Measurements from ENCODE around the gene NKX1-2. TPM values are rescaled to one million over a fixed set of nuclear protein-coding genes. Genes with fewer than 3 reads are reported as not detected.

The NKX1-2 gene
- total RNA-seq, 1 donor from 2014 or later, result not detected

DNA sequence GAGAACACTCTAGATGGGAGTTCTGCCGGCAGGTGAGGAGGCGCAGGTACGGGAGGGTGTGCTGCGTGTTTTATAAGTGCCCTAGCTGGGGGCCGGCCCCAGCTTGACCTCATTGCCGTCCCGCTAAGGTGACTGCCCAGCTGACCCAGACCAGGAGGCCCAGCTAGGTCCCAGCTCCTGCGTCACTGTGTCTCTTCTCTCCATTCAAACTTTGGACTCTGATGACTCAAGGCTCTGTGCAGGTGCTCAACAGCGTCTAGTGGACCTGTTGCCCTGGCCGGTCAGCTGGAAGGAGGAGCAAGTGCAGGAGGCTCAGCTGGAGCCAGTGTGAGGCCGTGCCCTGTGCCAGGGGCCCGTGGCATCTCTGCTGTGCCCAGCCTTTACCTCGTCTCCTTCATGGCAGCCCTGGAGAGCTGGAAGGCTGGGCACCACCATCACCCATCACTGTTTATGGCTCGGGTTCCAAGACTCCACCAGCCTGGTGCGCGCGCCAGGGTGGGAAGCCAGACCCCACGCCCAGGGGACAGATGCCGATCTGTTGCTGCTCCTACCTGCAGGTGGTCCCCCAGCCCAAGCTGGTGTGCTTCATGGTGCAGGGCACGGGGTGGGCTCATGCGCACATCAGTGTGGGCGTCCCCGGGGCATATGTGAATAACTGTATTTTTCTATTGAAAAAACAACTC, 26.3 kb upstream of the NKX1-2 start:
- intact Hi-C loops (cut with micrococcal nuclease), result no loop called here

DNA sequence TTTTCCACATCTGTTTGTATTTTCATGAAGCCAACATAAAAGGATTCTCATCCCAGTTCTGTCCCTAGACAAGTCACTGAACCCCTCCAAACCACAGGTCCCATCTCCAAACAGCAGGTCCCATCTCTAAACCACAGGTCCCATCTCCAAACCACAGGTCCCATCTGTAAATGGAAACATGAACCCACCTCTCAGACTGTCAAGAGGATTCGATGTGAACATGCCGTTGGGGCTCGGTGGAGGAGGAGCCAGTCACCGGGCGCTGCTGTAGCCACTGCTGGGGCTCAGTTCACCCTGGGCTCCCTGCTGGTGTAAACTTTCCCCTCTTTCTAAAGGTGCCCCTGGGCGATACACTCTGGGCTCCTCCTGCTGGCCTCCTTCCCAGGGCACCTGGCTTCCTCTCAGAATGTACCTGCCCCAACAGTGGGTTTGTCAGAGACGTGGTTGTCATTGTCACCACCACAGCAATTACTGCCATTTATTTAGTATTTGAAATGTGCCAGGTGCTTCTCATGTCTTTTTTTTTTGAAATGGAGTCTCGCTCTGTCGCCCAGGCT, 24.8 kb upstream of the NKX1-2 start:
- intact Hi-C loops (cut with micrococcal nuclease), result no loop called here

DNA sequence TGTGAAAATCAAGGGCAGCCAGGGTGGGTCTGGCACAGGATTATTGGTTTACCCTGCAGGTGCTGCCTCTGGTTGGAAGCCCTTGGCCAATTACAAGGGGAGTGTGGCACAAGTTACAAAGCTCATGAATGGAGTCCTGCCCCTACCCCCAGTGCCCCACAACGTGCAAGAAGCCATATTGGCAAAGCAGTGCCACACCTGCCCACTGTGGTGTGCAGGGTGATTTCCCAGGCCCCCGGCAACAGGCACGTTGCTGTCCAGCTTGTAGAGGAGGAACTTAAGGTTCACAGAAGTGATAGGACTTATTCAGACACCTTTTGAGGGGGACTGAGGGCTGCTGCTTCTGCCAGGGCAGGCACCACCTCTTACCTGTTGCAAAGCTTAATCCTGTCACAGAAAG, 23.2 kb upstream of the NKX1-2 start:
- intact Hi-C loops (cut with micrococcal nuclease), result no loop called here

DNA sequence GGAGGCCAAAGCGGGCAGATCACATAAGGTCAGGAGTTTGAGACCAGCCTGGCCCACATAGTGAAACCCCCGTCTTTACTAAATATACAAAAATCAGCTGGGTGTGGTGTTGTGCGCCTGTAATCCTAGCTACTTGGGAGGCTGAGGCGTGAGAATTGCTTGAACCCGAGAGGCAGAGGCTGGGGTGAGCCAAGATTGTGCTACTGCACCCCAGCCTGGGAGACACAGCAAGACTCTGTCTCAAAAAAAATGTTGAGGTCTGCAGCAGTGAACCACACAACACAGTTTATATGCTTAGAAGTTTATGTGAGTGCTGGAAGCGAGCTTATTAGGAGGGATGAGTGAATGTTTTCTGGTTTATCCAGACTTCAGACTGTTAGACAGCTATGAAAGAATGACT, 22.2 kb upstream of the NKX1-2 start:
- intact Hi-C loops (cut with micrococcal nuclease), result no loop called here

DNA sequence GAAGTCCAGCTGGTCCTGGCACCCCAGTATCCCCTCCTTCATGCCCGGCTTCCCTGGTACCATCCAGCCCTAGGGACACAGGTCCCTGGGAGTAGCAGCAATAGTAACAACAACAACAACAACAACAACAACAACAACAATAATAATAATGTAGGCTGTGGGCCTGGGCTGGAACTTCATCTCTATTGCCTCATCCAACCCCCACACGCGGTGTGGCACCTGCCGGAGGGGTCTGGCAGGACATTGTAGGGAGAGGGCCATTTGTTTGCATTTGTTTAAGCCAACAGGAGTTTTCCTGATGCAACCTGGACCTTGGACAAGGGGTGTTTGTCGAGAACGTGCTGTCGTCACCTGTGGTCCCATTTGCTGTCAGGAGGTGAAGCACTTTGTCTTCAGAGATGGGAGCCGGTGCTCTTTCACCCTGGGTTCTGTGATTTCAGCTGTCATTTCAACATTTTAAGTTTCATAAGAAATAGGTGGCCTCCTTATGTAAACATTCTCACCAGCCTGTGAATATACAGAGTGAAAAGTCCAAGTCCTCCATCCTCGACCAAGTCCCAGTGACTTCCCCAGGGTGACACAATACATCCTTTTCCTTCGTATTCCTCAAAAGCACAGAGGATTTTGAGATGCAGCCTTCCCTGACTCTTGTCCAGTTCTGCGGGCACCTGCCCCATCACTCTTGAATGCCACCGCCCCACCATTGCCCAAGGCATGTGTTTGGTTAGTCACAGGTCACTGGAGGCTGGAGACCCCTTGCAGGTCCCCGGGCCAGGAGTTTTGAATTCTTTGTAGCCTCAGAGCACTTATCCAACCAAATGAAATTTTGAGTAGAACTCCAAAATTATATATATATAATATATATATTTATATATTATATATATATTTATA, 21.0 kb upstream of the NKX1-2 start:
- intact Hi-C loops (cut with micrococcal nuclease), result no loop called here

DNA sequence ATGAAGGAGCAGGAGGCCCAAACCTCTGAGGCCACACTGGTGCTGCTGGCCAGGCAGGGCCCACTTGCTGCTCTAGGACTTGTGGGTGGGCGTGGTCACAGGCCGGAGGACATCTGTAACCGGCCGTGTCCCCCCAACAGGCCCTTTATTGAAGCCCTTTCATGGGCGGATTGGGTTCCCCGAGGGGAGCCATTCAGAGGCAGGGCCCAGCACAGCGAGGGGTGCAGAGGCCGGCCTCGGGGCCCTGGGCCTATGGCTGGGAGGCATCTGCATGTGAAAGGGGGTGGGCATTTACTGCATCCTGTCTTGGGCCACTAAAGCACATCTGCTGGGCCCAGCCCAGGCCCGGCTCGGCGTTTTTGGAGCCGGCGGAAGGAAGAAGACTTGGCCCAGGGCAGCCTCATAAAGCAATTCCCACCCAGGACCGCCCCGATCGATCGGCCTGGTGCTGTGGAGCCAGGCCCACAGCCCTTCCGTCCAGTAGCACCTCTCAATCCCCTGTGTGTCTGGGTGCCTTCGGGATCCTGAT, 20.2 kb upstream of the NKX1-2 start:
- intact Hi-C loops (cut with micrococcal nuclease), result no loop called here

DNA sequence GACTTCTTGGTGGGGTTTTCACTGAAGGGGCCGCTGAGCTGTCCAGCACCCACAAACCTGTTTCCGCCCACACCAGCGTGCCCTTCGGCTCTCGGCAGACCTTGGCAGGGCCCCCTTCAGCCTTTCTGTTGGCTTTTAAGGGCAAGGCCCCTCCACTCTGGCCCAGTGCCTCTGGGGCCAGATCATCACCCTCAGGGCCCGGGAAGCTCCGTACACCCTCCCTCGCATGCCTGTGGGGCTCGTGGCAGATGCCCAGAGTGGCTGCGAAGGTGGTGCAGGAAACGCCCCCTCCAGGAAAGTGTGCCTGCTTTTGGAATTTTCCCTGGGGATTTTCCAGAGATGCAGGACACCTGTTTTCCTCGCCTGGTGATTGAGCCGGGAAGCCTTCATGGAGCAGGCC, 18.8 kb upstream of the NKX1-2 start:
- intact Hi-C loops (cut with micrococcal nuclease), result no loop called here

DNA sequence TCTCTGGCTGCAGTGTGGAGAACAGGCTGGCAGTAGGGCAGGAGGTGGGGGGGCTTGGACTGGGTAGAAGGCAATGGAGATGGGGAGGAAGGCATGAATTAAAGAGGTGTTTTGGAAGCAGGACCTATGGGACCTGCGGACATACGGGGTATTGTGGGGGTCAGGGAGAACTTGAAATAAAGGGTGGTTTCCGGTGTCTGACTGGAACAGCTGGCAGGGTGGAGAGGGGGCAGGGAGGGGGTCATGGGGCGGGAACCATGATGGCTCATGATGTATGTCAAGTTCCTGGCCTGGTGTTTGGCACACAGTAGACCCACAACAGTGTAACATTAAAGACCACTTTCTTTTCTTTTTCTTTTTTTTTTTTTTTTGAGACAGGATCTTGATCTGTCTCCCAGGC, 17.3 kb upstream of the NKX1-2 start:
- intact Hi-C loops (cut with micrococcal nuclease), result no loop called here

DNA sequence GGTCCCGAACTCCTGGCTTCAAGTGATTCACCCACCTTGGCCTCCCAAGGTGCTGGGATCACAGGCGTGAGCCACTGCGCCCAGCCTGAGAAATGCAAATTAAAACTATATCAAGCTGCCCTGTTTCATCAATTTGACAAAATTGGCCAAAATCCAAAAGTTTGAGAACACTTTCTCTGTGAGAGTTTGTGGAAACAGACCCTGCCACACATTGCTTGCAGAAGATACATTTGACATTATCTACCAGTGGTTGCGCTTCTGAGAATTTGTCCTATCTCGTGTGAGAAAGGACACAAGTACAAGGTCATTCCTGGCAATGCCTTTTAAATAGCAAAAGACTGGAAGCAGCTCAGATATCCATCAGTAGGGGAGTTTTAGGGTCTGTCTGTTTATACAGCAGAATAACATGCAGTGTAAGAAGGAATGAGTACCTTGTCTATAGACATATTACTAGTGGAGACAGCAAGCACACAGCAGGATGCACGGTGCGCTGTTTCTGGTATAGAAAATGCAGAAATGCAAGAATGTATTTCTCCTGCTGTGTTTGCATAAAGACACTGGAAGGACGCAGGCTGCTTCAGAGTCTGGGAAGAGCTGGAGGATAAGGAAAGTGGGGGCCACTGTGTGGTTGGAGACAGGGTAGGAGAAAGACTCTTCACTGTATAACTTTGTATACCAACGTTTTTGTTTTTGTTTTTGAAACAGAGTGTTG, 16.1 kb upstream of the NKX1-2 start:
- intact Hi-C loops (cut with micrococcal nuclease), result no loop called here

DNA sequence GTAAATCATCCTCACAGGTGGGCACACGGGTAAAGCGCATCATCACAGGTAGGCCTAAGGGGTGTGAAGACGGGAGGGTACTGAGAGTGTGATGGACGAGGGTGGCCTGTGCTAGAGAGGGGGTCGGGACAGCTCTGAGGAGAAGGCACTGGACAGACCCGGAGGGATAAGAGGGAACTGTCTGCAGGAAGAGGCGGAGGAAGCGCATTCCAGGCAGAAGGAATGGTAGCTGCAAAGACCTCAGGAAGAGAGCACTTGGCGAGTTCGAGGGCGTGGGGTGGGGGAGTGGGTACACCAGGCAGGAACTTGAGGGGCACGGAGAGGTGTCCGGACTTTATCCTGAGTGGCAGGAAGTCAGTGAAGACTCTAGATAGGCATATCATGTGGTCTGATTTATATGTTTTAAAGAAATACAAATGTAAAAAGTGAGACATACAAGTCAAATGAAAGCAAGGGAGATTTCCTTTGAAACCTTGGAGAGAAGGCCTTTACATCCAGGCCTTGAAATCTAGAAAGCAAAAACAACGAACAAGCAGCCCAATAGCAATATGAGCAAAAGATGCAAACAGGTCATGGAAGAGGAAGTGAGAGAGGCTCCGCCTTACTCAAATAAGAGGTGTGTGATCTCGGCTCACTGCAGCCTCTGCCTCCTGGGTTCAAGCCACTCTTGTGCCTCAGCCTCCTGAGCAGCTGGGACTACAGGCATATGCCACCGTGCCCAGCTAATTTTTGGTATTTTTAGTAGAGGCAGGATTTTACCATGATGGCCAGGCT, 15.4 kb upstream of the NKX1-2 start:
- intact Hi-C loops (cut with micrococcal nuclease), result no loop called here

DNA sequence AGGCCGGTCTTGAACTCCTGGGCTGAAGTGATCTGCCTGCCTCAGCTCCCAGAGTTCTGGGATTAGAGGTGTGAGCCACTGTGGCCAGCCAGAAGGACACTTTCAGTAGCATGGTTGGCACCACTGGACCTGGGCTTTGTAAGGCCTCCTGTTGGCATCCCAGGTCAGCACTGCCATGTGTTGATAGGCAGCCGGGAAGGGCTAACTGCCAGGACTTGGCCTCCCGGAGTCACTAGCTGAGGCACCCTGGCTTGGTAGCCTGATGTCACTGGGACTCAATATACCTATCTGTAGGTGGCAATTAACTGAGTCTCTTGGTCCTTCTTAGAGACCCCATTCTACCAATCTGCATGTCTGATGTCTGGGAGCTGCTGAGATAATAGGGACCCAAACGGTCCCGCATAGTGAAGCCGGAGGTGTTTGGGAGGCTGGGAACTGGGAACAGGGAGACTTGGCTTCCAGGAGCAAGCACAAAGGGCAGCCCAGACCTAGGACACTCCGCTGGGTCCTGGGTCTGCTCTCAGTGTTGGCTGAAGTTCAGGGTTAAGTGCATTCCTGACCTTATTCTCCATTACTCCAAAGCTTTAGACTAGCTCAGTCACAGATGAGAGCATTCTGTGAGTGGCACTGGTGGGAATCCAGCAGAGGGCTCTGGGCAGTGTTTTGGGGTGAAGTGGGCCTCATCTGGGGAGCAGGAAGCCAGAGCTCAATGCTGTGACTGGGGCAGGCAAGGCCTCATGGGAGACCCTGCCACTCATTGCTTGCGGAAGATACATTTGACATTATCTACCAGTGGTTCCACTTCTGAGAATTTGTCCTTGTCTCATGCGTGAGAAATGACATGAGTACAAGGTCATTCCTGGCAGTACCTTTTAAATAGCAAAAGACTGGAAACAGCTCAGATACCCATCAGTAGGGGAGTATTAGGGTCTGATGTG, 14.5 kb upstream of the NKX1-2 start:
- intact Hi-C loops (cut with micrococcal nuclease), result loop anchor here (5.0 kb wide), 3 partner anchors 232 to 338 kb away; partner anchors contain the start of genes ABRAXAS2 and FAM53B

DNA sequence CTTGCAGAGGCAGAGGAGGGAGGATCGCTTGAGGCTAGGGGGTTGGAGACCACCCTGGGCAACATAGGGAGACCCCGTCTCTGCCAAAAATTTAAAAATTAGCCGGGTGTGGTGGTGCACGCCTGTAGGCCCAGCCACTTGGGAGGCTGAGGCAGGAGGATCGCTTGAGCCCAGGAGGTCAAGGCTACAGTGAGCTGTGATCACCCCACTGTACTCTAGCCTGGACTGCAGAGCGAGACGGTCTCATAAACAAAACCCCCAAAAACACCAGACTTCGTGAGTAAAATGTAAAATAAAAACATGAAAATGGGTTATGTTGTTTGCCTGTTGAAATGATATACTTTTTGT, 12.5 kb upstream of the NKX1-2 start:
- intact Hi-C loops (cut with micrococcal nuclease), result loop anchor here (5.0 kb wide), 3 partner anchors 230 to 340 kb away; partner anchors contain the start of genes ABRAXAS2 and FAM53B

DNA sequence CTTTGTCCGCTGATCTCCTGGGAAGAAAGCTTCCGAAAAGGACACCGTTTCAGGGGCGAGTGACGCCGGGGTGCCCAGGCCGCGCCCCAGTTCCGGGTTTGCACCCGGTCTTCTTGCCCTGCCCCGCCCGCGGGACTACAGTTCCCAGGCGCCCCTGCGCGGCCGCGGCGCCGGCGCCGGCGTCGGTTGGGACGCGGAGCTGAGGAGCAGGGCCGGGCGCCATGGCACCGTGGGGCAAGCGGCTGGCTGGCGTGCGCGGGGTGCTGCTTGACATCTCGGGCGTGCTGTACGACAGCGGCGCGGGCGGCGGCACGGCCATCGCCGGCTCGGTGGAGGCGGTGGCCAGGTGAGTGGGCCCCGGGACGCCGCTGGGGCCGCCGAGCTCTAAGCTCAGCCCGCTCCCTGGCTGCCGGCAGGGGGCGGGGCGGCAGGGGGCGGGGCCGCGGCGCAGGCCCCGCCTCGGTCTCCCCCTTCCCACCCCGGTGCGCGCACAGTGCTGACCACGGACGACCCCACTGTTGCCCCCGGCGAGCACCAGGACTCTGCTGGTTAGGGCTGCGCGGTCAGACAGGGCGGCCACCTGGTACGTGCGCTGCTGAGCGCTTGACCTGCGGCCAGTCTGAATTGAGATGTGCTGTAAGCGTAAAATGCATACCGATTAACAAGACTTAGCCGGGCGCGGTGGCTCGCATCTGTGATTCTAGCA, 12.0 kb upstream of the NKX1-2 start, which contains the start of gene LHPP:
LHPP (plus strand) TSS at position 182 of the 706 bp plus-strand sequence; CDS start at position 222, 40 bp downstream.
- intact Hi-C loops (cut with micrococcal nuclease), result loop anchor here (1.0 to 5.0 kb wide), 5 partner anchors 42 to 455 kb away; partner anchors contain the start of genes ABRAXAS2 and FAM53B

DNA sequence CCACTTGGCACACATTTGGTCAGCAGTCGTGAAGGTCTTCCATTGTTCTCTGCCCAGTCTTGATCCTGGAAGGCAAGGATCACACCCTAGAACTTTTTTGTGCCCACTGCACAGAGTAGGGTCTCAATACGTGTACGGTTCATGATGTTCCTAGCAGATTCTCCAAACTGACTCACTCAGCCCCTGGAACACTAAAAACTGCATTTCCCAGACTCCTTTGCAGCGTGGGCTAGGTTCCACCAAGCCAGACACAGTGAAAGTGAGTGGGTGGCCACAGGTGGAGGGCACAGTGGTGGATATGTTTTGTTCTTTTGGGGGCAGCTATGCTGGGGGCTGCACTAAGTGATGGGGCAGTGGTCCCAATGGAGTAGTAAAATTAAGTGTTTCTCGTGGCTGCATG, 10.3 kb upstream of the NKX1-2 start:
- intact Hi-C loops (cut with micrococcal nuclease), result loop anchor here (5.0 kb wide), 3 partner anchors 228 to 342 kb away; partner anchors contain the start of genes ABRAXAS2 and FAM53B

DNA sequence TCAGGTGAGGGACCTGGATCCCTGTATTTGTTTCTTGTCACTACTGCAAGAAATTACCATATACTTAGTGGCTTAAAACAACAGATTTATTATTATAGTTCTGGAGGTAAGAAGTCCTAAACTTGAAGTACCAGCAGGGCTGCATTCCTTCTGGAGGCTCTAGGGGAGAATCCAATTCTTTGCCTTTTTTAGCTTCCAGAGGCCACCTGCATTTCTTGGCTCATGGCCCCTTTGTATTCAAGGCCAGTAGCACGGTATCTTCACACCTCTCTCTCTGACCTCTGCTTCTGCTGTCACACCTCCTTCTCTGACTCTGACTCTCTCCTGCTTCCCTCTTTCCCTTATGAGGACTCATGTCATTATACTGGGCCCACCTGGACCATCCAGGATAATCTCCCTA, 9.6 kb upstream of the NKX1-2 start:
- intact Hi-C loops (cut with micrococcal nuclease), result no loop called here

DNA sequence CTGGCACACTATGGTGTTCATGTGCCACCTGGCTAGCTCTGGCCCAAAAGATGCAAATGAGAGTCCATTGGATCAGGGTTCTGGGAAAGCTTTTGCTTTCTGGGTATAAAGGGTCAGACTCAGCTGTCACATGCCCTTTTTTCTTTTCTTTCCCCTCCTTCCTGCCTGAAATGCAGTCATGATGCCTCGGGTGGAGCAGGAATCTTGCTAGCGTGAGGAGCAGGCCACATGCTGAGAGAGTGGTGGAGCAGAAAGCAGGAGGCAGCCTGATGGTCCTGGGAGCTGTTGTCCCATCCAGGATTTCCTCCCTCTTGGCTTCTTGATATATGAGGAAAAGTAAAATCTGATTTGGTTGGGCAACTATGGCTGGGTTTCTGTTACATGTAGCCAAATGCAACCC, 9.1 kb upstream of the NKX1-2 start:
- intact Hi-C loops (cut with micrococcal nuclease), result no loop called here

DNA sequence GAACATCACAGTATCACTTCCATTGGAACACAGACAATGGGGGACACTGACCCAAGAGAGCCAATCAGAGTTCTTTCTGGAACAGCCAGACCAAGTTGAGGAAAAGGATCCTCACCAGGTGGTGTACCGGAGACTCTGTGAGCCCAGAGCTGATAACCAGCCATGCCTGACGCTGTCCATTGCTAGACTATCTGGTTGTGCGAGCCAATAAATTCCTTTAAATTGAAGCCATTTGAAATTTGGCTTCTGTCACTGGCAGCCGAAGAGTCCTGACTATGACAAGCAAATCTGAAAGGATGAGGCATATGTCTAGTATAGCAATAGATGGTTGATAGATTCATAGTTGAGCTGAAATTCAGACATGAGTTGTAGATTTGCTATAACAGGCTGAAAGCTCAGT, 8.6 kb upstream of the NKX1-2 start:
- intact Hi-C loops (cut with micrococcal nuclease), result no loop called here

DNA sequence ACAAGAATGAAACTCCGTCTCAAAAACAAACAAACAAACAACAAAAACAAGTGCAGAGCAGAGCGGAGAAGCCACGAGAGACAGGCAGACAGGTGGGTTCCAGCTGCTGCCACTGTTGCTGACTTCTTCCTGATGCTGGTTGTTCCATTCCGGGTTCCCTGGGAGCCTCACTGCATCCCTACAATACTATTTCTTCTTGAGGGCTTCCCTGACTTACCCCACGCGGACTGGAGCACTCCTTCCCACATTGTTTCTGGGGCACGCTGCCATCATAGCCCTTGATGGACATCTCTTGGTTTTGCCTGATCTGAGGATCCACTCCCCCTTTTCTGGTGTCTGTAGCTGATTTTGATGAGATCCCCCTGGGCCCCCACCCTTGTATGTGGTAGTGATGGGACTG, 5.6 kb upstream of the NKX1-2 start:
- intact Hi-C loops (cut with micrococcal nuclease), result no loop called here
